GM18517 (cell line): Measurements from ENCODE around the gene DLST.

Source experiments
- ATAC-seq: cut with Tn5 transposase; IDR thresholded peaks from one replicate; pipeline ENCODE4 v1.9.1; 2021; ENCODE audit warnings: mild to moderate bottlenecking, moderate library complexity; ENCODE audit not compliant: unreplicated experiment

Gene DLST

DNA sequence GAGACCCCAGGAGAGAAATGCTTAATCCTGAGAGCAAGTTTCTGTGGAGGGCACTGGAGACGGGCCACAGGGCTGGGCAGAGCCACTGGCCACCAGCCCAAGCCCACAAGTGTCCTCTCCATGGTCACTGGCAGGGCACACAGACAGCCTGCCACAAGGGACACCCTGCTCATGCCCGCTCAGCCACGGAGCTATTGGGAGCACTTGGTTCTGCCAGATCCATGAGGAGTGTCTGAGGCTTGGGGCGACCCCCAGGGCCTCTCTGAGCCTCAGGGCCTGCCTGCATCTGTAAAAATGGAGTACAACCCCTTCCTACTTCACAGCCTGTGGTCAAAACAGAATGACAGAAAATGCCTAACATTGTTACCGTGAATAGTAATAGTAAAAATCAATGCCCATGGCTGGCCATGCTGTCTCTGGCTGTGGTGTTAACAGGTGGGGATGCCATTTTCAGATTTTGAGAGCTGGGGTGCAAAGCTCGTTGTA lies 70.5 kb downstream of the DLST start:
- ATAC-seq = no peak

DNA sequence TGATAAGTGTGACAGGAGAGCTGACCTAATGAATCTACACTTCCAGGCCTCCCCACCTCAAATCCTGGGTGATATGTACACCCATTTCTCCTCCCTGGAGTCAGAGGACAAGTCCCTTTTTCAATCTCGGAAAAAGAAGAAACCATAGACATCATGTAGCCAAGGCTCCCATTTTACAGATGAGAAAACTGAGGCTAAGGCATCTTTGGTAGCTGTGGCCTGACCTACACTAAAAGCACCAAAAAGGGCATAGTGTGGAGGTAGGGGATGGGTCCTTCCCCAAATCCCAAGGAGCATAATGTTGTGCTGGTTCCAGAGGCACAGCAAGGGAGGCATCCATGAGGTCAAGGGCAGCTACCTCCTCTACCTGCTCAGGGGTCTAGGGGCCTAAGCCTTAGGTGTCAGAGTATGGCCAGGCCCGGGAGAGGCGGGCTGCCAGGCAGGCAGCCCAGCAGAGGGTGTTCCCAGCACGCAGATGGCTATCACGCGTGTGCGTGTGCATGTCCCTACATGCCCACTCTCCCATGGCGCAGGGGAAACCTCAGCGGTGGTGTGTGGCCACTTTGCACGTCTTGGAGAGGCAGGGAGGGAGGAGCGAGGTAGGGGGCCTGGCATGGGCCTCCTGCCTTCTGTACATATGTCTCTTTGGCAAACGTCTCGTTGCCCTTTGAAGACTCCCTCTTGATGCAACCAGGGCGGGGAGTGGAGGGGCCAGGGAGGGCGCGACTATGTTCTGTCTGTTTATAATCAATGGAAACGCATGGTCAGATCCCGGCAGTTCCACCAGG lies 71.2 kb downstream of the DLST start:
- ATAC-seq = no peak
